SK-N-SH (cell line): ENCODE data around the gene DZIP3. TPM values are rescaled to one million over a fixed set of nuclear protein-coding genes. Genes with fewer than 3 reads are reported as not detected.
A peak's percentile ranks its signal among the peaks of the same experiment; 100 is the strongest.

Experiments used
- CTCF ChIA-PET: fragments of 300-600, 350-600 bp; formaldehyde crosslinking; extraction: SDS; loops from one replicate; lab custom pipeline; 2021; lab: Yijun Ruan, JAX
- POLR2A ChIA-PET: fragments of 350-600 bp; sonication (Branson Sonifier 250); formaldehyde crosslinking; extraction: SDS; loops from one replicate; lab custom pipeline; 2020; ENCODE audit warnings: antibody characterized with exemption, inconsistent platforms; lab: Yijun Ruan, JAX
- DNase-seq: peaks from one replicate; pipeline ENCODE4 v3.0.0; 2012
- H2AFZ ChIP-seq: fragments of 200-600 bp; sonication (generic); 2 replicates; pipeline ENCODE4 v1.8.1; 2016; ENCODE audit warnings: antibody characterized with exemption, mild to moderate bottlenecking, low read depth
- H3F3A ChIP-seq: fragments of 200-600 bp; sonication (generic); replicated peaks from 2 replicates; pipeline ENCODE3; 2016; ENCODE audit warnings: antibody characterized with exemption, mild to moderate bottlenecking; ENCODE audit not compliant: insufficient read depth
- H3K27ac ChIP-seq, 2 experiments: fragments of 200-500 bp in 1 of 2; fragments of 200-600 bp in 1 of 2; sonication (Bioruptor generic) in 1 of 2; sonication (generic), shearing (Covaris generic) in 1 of 2; 2 replicates each; pipeline versions ENCODE4 v1.5.1 to v1.6.1; 2014 to 2016; ENCODE audit warnings: low read depth in 2 of 2, inconsistent platforms in 1 of 2, low read length in 1 of 2, mild to moderate bottlenecking in 1 of 2, mixed read lengths in 1 of 2
- H3K27me3 ChIP-seq: fragments of 200-600 bp; sonication (generic), shearing (Covaris generic); 2 replicates; pipeline ENCODE4 v1.6.1; 2016; ENCODE audit warnings: mixed run types; ENCODE audit not compliant: insufficient read depth
- H3K36me3 ChIP-seq, 2 experiments: fragments of 200-500 bp in 1 of 2; fragments of 200-600 bp in 1 of 2; sonication (Bioruptor generic) in 1 of 2; sonication (generic) in 1 of 2; replicated peaks in 1 of 2; 2 replicates each; pipeline versions ENCODE3 to v1.5.1; 2014 to 2016; ENCODE audit warnings: low read length in 1 of 2, mild to moderate bottlenecking in 1 of 2; ENCODE audit not compliant: insufficient read depth in 2 of 2, control insufficient read depth in 1 of 2
- H3K4me1 ChIP-seq, 2 experiments: fragments of 200-500 bp in 1 of 2; fragments of 200-600 bp in 1 of 2; sonication (Bioruptor generic) in 1 of 2; sonication (generic), shearing (Covaris generic) in 1 of 2; 2 replicates each; pipeline versions ENCODE4 v1.5.1 to v1.6.1; 2014 to 2016; ENCODE audit warnings: low read depth in 1 of 2, low read length in 1 of 2, mixed run types in 1 of 2; ENCODE audit not compliant: insufficient read depth in 2 of 2, control insufficient read depth in 1 of 2
- H3K4me2 ChIP-seq: fragments of 200-600 bp; sonication (generic), shearing (Covaris generic); 2 replicates; pipeline ENCODE4 v1.6.1; 2017; ENCODE audit warnings: mixed run types
- H3K4me3 ChIP-seq, 2 experiments: fragments of 200-500 bp in 1 of 2; fragments of 200-600 bp in 1 of 2; sonication (Bioruptor generic) in 1 of 2; sonication (generic), shearing (Covaris generic) in 1 of 2; 2 replicates each; pipeline versions ENCODE4 v1.5.1 to v1.8.1; 2014 to 2016; ENCODE audit warnings: low read depth in 2 of 2, inconsistent platforms in 1 of 2, low read length in 1 of 2, mild to moderate bottlenecking in 1 of 2, mixed read lengths in 1 of 2, moderate library complexity in 1 of 2
- H3K79me2 ChIP-seq: fragments of 200-600 bp; sonication (generic); 2 replicates; pipeline ENCODE4 v1.8.1; 2017; ENCODE audit warnings: mild to moderate bottlenecking; ENCODE audit not compliant: insufficient read depth
- H3K9ac ChIP-seq: fragments of 200-600 bp; sonication (generic); 2 replicates; pipeline ENCODE4 v1.6.1; 2017; ENCODE audit warnings: mixed run types
- H3K9me2 ChIP-seq: fragments of 200-600 bp; sonication (generic); 2 replicates; pipeline ENCODE4 v1.6.1; 2017; ENCODE audit warnings: mixed run types
- H3K9me3 ChIP-seq: fragments of 200-600 bp; sonication (generic); 2 replicates; pipeline ENCODE4 v1.6.1; 2017; ENCODE audit warnings: mixed run types, mild to moderate bottlenecking, moderate library complexity
- H4K20me1 ChIP-seq: fragments of 200-600 bp; sonication (generic); 2 replicates; pipeline ENCODE4 v1.6.1; 2017; ENCODE audit warnings: mild to moderate bottlenecking, mixed run types; ENCODE audit not compliant: insufficient read depth
- CHD2 ChIP-seq: fragments of 150-350 bp; IDR thresholded peaks from 2 replicates; pipeline ENCODE4 v1.6.1; 2018; ENCODE audit warnings: low read length; ENCODE audit not compliant: partially characterized antibody
- ELF1 ChIP-seq: IDR thresholded peaks from 2 replicates; pipeline ENCODE4 v1.4.0; 2012
- EP300 ChIP-seq, 2 experiments: IDR thresholded peaks; 2 replicates each; pipeline versions ENCODE4 v1.4.0 to v1.6.1; 2012; ENCODE audit warnings: borderline replicate concordance in 1 of 2, low read depth in 1 of 2, low read length in 1 of 2
- GABPA ChIP-seq: IDR thresholded peaks from 2 replicates; pipeline ENCODE4 v1.4.0; 2012; ENCODE audit warnings: low read depth, mild to moderate bottlenecking
- GATA2 ChIP-seq: sonication (generic); formaldehyde crosslinking; IDR thresholded peaks from 2 replicates; pipeline ENCODE4 v1.5.0; 2020; ENCODE audit warnings: mild to moderate bottlenecking, missing genetic modification reagents
- NRF1 ChIP-seq: IDR thresholded peaks from 2 replicates; pipeline ENCODE4 v1.6.1; 2012; ENCODE audit warnings: low read depth, mild to moderate bottlenecking, low read length
- RAD21 ChIP-seq: IDR thresholded peaks from 2 replicates; pipeline ENCODE4 v1.6.1; 2012; ENCODE audit warnings: mild to moderate bottlenecking, low read length
- RFX5 ChIP-seq: IDR thresholded peaks from 2 replicates; pipeline ENCODE4 v1.6.1; 2012; ENCODE audit warnings: mild to moderate bottlenecking, improper control_type of control experiment, low read length
- RXRA ChIP-seq: IDR thresholded peaks from 2 replicates; pipeline ENCODE4 v1.4.0; 2012; ENCODE audit warnings: low read depth, mild to moderate bottlenecking, borderline replicate concordance
- SIN3A ChIP-seq: IDR thresholded peaks from 2 replicates; pipeline ENCODE4 v1.6.1; 2012; ENCODE audit warnings: low read depth, mild to moderate bottlenecking, low read length, moderate library complexity, borderline replicate concordance
- TEAD4 ChIP-seq: IDR thresholded peaks from 2 replicates; pipeline ENCODE4 v1.4.0; 2012; ENCODE audit warnings: mild to moderate bottlenecking, borderline replicate concordance; ENCODE audit not compliant: insufficient read depth
- USF1 ChIP-seq: IDR thresholded peaks from 2 replicates; pipeline ENCODE4 v1.4.0; 2012; ENCODE audit warnings: low read depth, borderline replicate concordance
- YY1 ChIP-seq: IDR thresholded peaks from 2 replicates; pipeline ENCODE4 v1.4.0; 2012; ENCODE audit warnings: low read depth, mild to moderate bottlenecking
- WGBS: methylation state at CpG from one replicate; pipeline ENCODE4 v1.1.6; 2017; ENCODE audit warnings: low lambda C conversion rate; 5-methylcytosine and 5-hydroxymethylcytosine counted together
- polyA plus RNA-seq, 3 experiments: library from polyadenylated mRNA; depleted of rRNA; stranded (reverse); fragments of >200 nt; gene quantifications; 2 replicates each; pipeline ENCODE4 v1.2.3, GENCODE V29; 2012
- TF ChIP-seq, protein P1 (sequence below): IDR thresholded peaks from 2 replicates; pipeline ENCODE4 v1.4.0; 2012; ENCODE audit warnings: low read depth
- TF ChIP-seq, protein P2 (sequence below): fragments of 200-600 bp; sonication (generic); IDR thresholded peaks from 2 replicates; pipeline ENCODE4 v1.6.1; 2017; ENCODE audit warnings: antibody characterized with exemption, mild to moderate bottlenecking, moderate library complexity
- TF ChIP-seq, protein P3 (sequence below): IDR thresholded peaks from 2 replicates; pipeline ENCODE4 v1.4.0; 2012; ENCODE audit warnings: low read depth, borderline replicate concordance
- TF ChIP-seq, protein P4 (sequence below): IDR thresholded peaks from 2 replicates; pipeline ENCODE4 v1.6.1; 2012; ENCODE audit warnings: mild to moderate bottlenecking, low read depth, low read length, moderate library complexity

Gene DZIP3
- polyA plus RNA-seq, 1 of the 3 experiments (the other 2 are of a cell fraction) = 6.3 TPM

DNA sequence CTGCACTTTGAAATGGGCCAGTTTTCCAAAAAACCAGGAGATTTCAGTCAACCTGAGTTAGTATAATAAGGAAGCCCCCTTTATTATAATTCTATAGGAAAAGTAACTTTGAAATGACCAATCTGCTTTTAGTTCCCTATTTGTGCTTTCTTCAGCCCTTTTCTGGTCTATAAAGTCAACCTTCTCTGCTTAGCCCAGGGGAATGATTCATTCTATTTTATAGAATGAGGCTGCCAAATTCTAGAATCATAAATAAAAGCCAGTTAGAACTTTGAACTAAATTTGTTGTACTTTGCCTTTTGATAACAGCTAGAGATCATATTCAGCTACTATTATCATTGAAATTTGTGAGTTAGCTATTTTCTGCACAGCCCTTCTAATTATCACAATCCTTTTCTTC lies 25.0 kb upstream of the DZIP3 start:
- H3K9me3 ChIP-seq = no peaks in the 10 kb centered on the region
- TF ChIP-seq, protein P1, sequence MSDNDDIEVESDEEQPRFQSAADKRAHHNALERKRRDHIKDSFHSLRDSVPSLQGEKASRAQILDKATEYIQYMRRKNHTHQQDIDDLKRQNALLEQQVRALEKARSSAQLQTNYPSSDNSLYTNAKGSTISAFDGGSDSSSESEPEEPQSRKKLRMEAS = no peak
- no peak for TF ChIP-seq TEAD4
- TF ChIP-seq, protein P2, sequence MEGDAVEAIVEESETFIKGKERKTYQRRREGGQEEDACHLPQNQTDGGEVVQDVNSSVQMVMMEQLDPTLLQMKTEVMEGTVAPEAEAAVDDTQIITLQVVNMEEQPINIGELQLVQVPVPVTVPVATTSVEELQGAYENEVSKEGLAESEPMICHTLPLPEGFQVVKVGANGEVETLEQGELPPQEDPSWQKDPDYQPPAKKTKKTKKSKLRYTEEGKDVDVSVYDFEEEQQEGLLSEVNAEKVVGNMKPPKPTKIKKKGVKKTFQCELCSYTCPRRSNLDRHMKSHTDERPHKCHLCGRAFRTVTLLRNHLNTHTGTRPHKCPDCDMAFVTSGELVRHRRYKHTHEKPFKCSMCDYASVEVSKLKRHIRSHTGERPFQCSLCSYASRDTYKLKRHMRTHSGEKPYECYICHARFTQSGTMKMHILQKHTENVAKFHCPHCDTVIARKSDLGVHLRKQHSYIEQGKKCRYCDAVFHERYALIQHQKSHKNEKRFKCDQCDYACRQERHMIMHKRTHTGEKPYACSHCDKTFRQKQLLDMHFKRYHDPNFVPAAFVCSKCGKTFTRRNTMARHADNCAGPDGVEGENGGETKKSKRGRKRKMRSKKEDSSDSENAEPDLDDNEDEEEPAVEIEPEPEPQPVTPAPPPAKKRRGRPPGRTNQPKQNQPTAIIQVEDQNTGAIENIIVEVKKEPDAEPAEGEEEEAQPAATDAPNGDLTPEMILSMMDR = no peak
- no peak for TF ChIP-seq GATA2 (CRISPR knock-in tag)
- no peak for TF ChIP-seq RXRA
- no peak for TF ChIP-seq EP300 (IDR thresholded peaks at IDR 0.05; ENCODE audit: borderline replicate concordance in 1 of 2, low read depth in 1 of 2, low read length in 1 of 2)
- no peak for TF ChIP-seq CHD2
- no peak for TF ChIP-seq SIN3A
- TF ChIP-seq, protein P3, sequence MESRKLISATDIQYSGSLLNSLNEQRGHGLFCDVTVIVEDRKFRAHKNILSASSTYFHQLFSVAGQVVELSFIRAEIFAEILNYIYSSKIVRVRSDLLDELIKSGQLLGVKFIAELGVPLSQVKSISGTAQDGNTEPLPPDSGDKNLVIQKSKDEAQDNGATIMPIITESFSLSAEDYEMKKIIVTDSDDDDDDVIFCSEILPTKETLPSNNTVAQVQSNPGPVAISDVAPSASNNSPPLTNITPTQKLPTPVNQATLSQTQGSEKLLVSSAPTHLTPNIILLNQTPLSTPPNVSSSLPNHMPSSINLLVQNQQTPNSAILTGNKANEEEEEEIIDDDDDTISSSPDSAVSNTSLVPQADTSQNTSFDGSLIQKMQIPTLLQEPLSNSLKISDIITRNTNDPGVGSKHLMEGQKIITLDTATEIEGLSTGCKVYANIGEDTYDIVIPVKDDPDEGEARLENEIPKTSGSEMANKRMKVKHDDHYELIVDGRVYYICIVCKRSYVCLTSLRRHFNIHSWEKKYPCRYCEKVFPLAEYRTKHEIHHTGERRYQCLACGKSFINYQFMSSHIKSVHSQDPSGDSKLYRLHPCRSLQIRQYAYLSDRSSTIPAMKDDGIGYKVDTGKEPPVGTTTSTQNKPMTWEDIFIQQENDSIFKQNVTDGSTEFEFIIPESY = no peak
- no peak for TF ChIP-seq ELF1
- TF ChIP-seq RAD21 = no peak
- no peak for TF ChIP-seq RFX5
- TF ChIP-seq, all 33 proteins: peak for 0
- no peak overlapping the region for H3K4me3 ChIP-seq
- H3K4me2 ChIP-seq = no peak overlapping the region
- H3K4me1 ChIP-seq = no peaks in the 10 kb centered on the region; a peak in 1 of 4 replicates
- H3K27ac ChIP-seq = peak overlapping the region in 1 of 2 experiments; percentile 16; a peak in 1 of 4 replicates
- ChIA-PET CTCF (interaction anchor here (0.6 to 4.7 kb wide), 4 partner anchors 9 to 351 kb away, joined by 3 to 17 read pairs (median 10); no protein-coding TSS in a partner anchor), POLR2A (no interaction called here)
- H2AFZ ChIP-seq = no peak overlapping the region
- H3K79me2 ChIP-seq = no peaks in the 10 kb centered on the region
- H3K9me2 ChIP-seq = no peaks in the 10 kb centered on the region
- H4K20me1 ChIP-seq = no peaks in the 10 kb centered on the region
- H3K9ac ChIP-seq = no peak overlapping the region
- no peaks in the 10 kb centered on the region for H3K27me3 ChIP-seq
- H3K36me3 ChIP-seq = peaks cover 34 to 53% of the 10 kb centered on the region in 2 experiments
- no peak for DNase-seq
- H3F3A ChIP-seq = no peaks in the 10 kb centered on the region

DNA sequence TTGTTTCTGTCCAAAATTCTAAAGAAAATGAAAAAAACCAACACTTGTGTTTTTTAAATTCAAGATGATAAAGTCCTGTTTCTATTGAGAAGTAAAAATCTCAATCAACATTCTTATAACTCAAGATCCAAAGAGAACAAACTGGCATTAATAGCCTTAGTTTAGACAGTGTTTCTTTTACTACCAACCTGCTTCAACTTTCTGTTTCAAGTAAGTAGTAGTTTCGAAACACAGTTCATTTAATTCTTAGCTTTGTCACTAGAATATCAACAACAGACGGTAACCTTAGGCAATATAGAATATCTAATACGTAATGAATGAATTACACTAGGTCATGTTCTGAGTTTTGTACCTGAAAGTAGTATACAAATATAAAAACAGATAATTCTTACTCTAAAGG lies 24.0 kb upstream of the DZIP3 start:
- H3K79me2 ChIP-seq = no peaks in the 10 kb centered on the region
- 96% methylated on average over 3 of the region's 3 CpGs for WGBS
- H3K27me3 ChIP-seq = no peaks in the 10 kb centered on the region
- H3K9me2 ChIP-seq = no peaks in the 10 kb centered on the region
- no peaks in the 10 kb centered on the region for H3F3A ChIP-seq
- H4K20me1 ChIP-seq = no peaks in the 10 kb centered on the region
- ChIA-PET POLR2A (no interaction called here), CTCF (interaction anchor here (0.9 to 4.7 kb wide), 2 partner anchors 13 to 77 kb away, joined by 5 to 17 read pairs; no protein-coding TSS in a partner anchor)
- H3K36me3 ChIP-seq = peaks cover 31 to 54% of the 10 kb centered on the region in 2 experiments
- peak overlapping the region; percentile 10; the same call in 1 of the 2 replicates for H2AFZ ChIP-seq
- no peak overlapping the region for H3K4me2 ChIP-seq
- H3K9me3 ChIP-seq = no peaks in the 10 kb centered on the region
- H3K4me1 ChIP-seq = no peaks in the 10 kb centered on the region; a peak in 1 of 4 replicates
- no peak for DNase-seq
- no peak overlapping the region for H3K4me3 ChIP-seq
- no peak overlapping the region for H3K27ac ChIP-seq
- no peak overlapping the region for H3K9ac ChIP-seq
- TF ChIP-seq NRF1 (no peak), GATA2 (CRISPR knock-in tag) (no peak), YY1 (no peak), CHD2 (no peak), USF1 (no peak), GABPA (no peak)
- TF ChIP-seq, protein P2 = no peak
- TF ChIP-seq, protein P4, sequence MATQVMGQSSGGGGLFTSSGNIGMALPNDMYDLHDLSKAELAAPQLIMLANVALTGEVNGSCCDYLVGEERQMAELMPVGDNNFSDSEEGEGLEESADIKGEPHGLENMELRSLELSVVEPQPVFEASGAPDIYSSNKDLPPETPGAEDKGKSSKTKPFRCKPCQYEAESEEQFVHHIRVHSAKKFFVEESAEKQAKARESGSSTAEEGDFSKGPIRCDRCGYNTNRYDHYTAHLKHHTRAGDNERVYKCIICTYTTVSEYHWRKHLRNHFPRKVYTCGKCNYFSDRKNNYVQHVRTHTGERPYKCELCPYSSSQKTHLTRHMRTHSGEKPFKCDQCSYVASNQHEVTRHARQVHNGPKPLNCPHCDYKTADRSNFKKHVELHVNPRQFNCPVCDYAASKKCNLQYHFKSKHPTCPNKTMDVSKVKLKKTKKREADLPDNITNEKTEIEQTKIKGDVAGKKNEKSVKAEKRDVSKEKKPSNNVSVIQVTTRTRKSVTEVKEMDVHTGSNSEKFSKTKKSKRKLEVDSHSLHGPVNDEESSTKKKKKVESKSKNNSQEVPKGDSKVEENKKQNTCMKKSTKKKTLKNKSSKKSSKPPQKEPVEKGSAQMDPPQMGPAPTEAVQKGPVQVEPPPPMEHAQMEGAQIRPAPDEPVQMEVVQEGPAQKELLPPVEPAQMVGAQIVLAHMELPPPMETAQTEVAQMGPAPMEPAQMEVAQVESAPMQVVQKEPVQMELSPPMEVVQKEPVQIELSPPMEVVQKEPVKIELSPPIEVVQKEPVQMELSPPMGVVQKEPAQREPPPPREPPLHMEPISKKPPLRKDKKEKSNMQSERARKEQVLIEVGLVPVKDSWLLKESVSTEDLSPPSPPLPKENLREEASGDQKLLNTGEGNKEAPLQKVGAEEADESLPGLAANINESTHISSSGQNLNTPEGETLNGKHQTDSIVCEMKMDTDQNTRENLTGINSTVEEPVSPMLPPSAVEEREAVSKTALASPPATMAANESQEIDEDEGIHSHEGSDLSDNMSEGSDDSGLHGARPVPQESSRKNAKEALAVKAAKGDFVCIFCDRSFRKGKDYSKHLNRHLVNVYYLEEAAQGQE = no peak
